Endothelial cell of umbilical vein (primary cell): ENCODE data around the gene RAB39A. TPM values are rescaled to one million over a fixed set of nuclear protein-coding genes. Genes with fewer than 3 reads are reported as not detected.

ENCODE experiments used
- BruUV-seq: library from RNA; stranded (reverse); fragments of 400-500 nt; replicated peaks from 2 replicates; lab custom pipeline; 2021; lab: Mats Ljungman, UMichigan
- CTCF ChIA-PET: fragments of 300-600, 350-600 bp; sonication (Branson Sonifier 250); formaldehyde crosslinking; loops from one replicate; lab custom pipeline; 2021; ENCODE audit warnings: antibody characterized with exemption, inconsistent platforms; lab: Charles Lee
- POLR2A ChIA-PET: fragments of 300-600, 350-600 bp; sonication (Branson Sonifier 250); formaldehyde crosslinking; loops from one replicate; lab custom pipeline; 2021; ENCODE audit warnings: antibody characterized with exemption, inconsistent platforms; lab: Charles Lee
- DNase-seq: peaks from one replicate; pipeline ENCODE4 v3.0.0-alpha.2; 2011; ENCODE audit warnings: low read depth, low spot score
- FAIRE-seq: peaks from 2 replicates; lab custom pipeline; 2011; peaks lifted over from hg19 to GRCh38; lab: Jason Lieb, UNC
- H2AFZ ChIP-seq: 2 replicates; pipeline ENCODE4 v1.6.0; 2012; ENCODE audit warnings: low read depth, low read length, control low read depth, inconsistent platforms
- H3K27ac ChIP-seq: 2 replicates; pipeline ENCODE4 v1.5.1; 2011; ENCODE audit warnings: low read depth, mild to moderate bottlenecking, control low read depth, low read length, moderate library complexity; ENCODE audit not compliant: insufficient read depth
- H3K27me3 ChIP-seq, 2 experiments: 2 replicates each; pipeline versions ENCODE4 v1.6.0 to v1.6.1; 2011; ENCODE audit warnings: low read length in 2 of 2, mixed read lengths in 1 of 2; ENCODE audit not compliant: control insufficient read depth in 2 of 2, insufficient read depth in 2 of 2
- H3K36me3 ChIP-seq, 2 experiments: 2 replicates in 1 of 2; 3 replicates in 1 of 2; pipeline ENCODE4 v1.5.1; 2011; ENCODE audit warnings: low read length in 2 of 2, mild to moderate bottlenecking in 1 of 2, moderate library complexity in 1 of 2; ENCODE audit not compliant: control insufficient read depth in 2 of 2, insufficient read depth in 2 of 2; ENCODE audit errors: extremely low read depth in 1 of 2
- H3K4me1 ChIP-seq: 3 replicates; pipeline ENCODE4 v1.5.1; 2011; ENCODE audit warnings: mild to moderate bottlenecking, low read length; ENCODE audit not compliant: control insufficient read depth, insufficient read depth; ENCODE audit errors: extremely low read depth
- H3K4me2 ChIP-seq: 2 replicates; pipeline ENCODE4 v1.6.1; 2011; ENCODE audit warnings: low read length, control low read depth, mixed read lengths; ENCODE audit not compliant: insufficient read depth
- H3K4me3 ChIP-seq, 3 experiments: fragments of 200-600 bp in 1 of 3; sonication (generic), shearing (Covaris generic) in 1 of 3; replicated peaks in 1 of 3; 2 replicates each; pipeline ENCODE4 v1.5.1; 2011 to 2016; ENCODE audit warnings: control low read depth in 3 of 3, low read length in 3 of 3, mild to moderate bottlenecking in 2 of 3, inconsistent platforms in 1 of 3, low read depth in 1 of 3, moderate library complexity in 1 of 3; ENCODE audit not compliant: insufficient read depth in 1 of 3
- H3K79me2 ChIP-seq: 2 replicates; pipeline ENCODE4 v1.6.0; 2012; ENCODE audit warnings: low read length, inconsistent platforms; ENCODE audit not compliant: control insufficient read depth, insufficient read depth
- H3K9ac ChIP-seq: replicated peaks from 2 replicates; pipeline ENCODE3; 2011; ENCODE audit warnings: low read length, control low read depth; ENCODE audit not compliant: insufficient read depth; ENCODE audit errors: extremely low read depth
- H3K9me1 ChIP-seq: replicated peaks from 3 replicates; pipeline ENCODE4 v1.6.0; 2011; ENCODE audit warnings: mild to moderate bottlenecking, low read length; ENCODE audit not compliant: control insufficient read depth, insufficient read depth; ENCODE audit errors: extremely low read depth
- H3K9me3 ChIP-seq: replicated peaks from 2 replicates; pipeline ENCODE4 v1.5.1; 2012; ENCODE audit warnings: low read length, inconsistent platforms; ENCODE audit not compliant: control insufficient read depth, insufficient read depth
- H4K20me1 ChIP-seq: replicated peaks from 2 replicates; pipeline ENCODE3; 2011; ENCODE audit warnings: mild to moderate bottlenecking, low read length; ENCODE audit not compliant: control insufficient read depth, insufficient read depth; ENCODE audit errors: extremely low read depth
- EZH2 ChIP-seq: IDR thresholded peaks from 2 replicates; pipeline ENCODE4 v1.6.1; 2012; ENCODE audit warnings: borderline replicate concordance, low read depth, mild to moderate bottlenecking, moderate library complexity, low read length, inconsistent platforms; ENCODE audit not compliant: severe bottlenecking
- FOS ChIP-seq: IDR thresholded peaks from 2 replicates; pipeline ENCODE4 v1.6.1; 2011; ENCODE audit warnings: mild to moderate bottlenecking, low read length, moderate library complexity, borderline replicate concordance; ENCODE audit not compliant: insufficient read depth
- GATA2 ChIP-seq: IDR thresholded peaks from 2 replicates; pipeline ENCODE4 v1.7.0; 2011; ENCODE audit warnings: low read depth, mild to moderate bottlenecking, moderate library complexity, mixed read lengths, low read length; ENCODE audit not compliant: insufficient read length, insufficient read depth
- JUN ChIP-seq: IDR thresholded peaks from 2 replicates; pipeline ENCODE4 v1.6.1; 2011; ENCODE audit warnings: borderline replicate concordance, low read depth; ENCODE audit not compliant: insufficient read length, insufficient read depth
- MAX ChIP-seq: IDR thresholded peaks from 2 replicates; pipeline ENCODE4 v1.6.1; 2011; ENCODE audit not compliant: insufficient read depth, insufficient read length
- MYC ChIP-seq: IDR thresholded peaks from one replicate; pipeline ENCODE4 v1.6.1; 2011; ENCODE audit warnings: mild to moderate bottlenecking, low read depth, low read length
- POLR2A ChIP-seq: IDR thresholded peaks from 2 replicates; pipeline ENCODE4 v1.6.1; 2012; ENCODE audit warnings: low read depth, mild to moderate bottlenecking, control low read depth, low read length
- POLR2AphosphoS5 ChIP-seq: IDR thresholded peaks from 2 replicates; pipeline ENCODE4 v1.6.1; 2012; ENCODE audit warnings: low read depth, mild to moderate bottlenecking, control low read depth, low read length, moderate library complexity; ENCODE audit not compliant: insufficient read depth
- dilution Hi-C: fragments of 300-500 bp; cut with MboI; formaldehyde crosslinking; loops from one replicate; pipeline ENCODE4 v1.15.0; 2019; ENCODE audit warnings: low sequenced_read_pairs; ENCODE audit not compliant: extremely low pct_ligation_motif_present
- intact Hi-C: fragments of 100-400 bp; cut with micrococcal nuclease; formaldehyde crosslinking; loops from one replicate; pipeline ENCODE4 v1.10.0; 2022
- polyA plus RNA-seq, 4 experiments: library from polyadenylated mRNA; depleted of rRNA in 3 of 4; stranded (reverse) in 3 of 4; unstranded in 1 of 4; fragments of >200 nt; gene quantifications; 2 replicates each; pipeline versions ENCODE4 v1.2.1 to v1.2.3, GENCODE V29; 2011 to 2012; ENCODE audit warnings: missing spikeins in 1 of 4
- total RNA-seq: library from RNA; stranded (reverse); gene quantifications from 2 replicates; pipeline ENCODE4 v1.2.3, GENCODE V29; 2021
- TF ChIP-seq, protein P1 (sequence below), 2 donors: IDR thresholded peaks; 1 replicate in 1 of 2; 2 replicates in 1 of 2; pipeline ENCODE4 v1.5.1; 2011; ENCODE audit warnings: low read length in 2 of 2, mild to moderate bottlenecking in 2 of 2, moderate library complexity in 2 of 2, control low read depth in 1 of 2, inconsistent platforms in 1 of 2, low read depth in 1 of 2; ENCODE audit not compliant: insufficient read depth in 1 of 2; ENCODE audit errors: extremely low read depth in 1 of 2

RAB39A gene
- total and polyA plus RNA-seq, 2 donors (not counting 3 experiments of a cell fraction or from before 2014, with no cell fraction given), result not detected

DNA sequence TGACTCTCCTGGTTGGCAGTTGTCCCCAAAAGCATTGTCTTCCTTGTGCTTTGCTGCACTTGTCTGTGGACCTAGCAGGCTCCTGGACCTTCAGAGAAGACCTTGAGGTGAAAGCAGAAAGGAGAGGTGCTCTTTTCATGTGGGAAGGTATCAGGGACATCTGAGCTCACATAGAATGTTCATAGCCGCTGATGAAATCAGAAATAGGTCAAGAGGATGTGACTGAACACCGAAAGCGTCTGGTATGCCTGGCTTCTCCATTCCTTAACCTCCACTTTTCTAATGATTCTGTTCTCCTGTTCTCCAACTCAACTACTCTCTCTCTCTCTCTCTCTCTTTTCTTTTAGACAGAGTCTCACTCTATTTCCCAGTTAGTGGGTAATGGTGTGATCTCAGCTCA is 74.2 kb downstream of the RAB39A start:
- H3K4me1 ChIP-seq, result no peaks in the 10 kb centered on the region
- BruUV-seq, result no TSS peak
- CTCF ChIA-PET, result interaction anchor here (1.2 kb wide), 1 partner anchor 9 kb away, joined by 3 read pairs; no protein-coding TSS in a partner anchor
- no peaks in the 10 kb centered on the region for H4K20me1 ChIP-seq
- no peak overlapping the region for H3K4me2 ChIP-seq
- H3K27ac ChIP-seq, result no peak overlapping the region
- no peaks in the 10 kb centered on the region for H3K36me3 ChIP-seq
- H3K9me3 ChIP-seq, result no peaks in the 10 kb centered on the region
- POLR2A ChIA-PET, result no interaction called here
- no peak for FAIRE-seq
- H3K27me3 ChIP-seq, result peaks cover 0 to 2% of the 10 kb centered on the region in 2 experiments
- no peak for DNase-seq
- TF ChIP-seq POLR2AphosphoS5, result no peak
- no peak for TF ChIP-seq MAX
- no peak for TF ChIP-seq MYC
- TF ChIP-seq GATA2, result no peak
- TF ChIP-seq JUN, result no peak
- TF ChIP-seq EZH2, result no peak
- TF ChIP-seq, protein P1, sequence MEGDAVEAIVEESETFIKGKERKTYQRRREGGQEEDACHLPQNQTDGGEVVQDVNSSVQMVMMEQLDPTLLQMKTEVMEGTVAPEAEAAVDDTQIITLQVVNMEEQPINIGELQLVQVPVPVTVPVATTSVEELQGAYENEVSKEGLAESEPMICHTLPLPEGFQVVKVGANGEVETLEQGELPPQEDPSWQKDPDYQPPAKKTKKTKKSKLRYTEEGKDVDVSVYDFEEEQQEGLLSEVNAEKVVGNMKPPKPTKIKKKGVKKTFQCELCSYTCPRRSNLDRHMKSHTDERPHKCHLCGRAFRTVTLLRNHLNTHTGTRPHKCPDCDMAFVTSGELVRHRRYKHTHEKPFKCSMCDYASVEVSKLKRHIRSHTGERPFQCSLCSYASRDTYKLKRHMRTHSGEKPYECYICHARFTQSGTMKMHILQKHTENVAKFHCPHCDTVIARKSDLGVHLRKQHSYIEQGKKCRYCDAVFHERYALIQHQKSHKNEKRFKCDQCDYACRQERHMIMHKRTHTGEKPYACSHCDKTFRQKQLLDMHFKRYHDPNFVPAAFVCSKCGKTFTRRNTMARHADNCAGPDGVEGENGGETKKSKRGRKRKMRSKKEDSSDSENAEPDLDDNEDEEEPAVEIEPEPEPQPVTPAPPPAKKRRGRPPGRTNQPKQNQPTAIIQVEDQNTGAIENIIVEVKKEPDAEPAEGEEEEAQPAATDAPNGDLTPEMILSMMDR (IDR thresholded peaks at IDR 0.05; ENCODE audit: extremely low read depth in 1 of 2, insufficient read depth in 1 of 2, low read depth in 1 of 2, low read length in 2 of 2), result no peak
- TF ChIP-seq POLR2A, result no peak
- TF ChIP-seq FOS, result no peak
- no peaks in the 10 kb centered on the region for H3K9me1 ChIP-seq
- intact Hi-C loops (loop anchor here (10.0 kb wide), 1 partner anchor 438 kb away; the partner anchor contains the start of gene ALKBH8), dilution Hi-C loops (no loop called here)
- H3K9ac ChIP-seq, result no peak overlapping the region
- H3K79me2 ChIP-seq, result no peaks in the 10 kb centered on the region
- no peak overlapping the region for H3K4me3 ChIP-seq
- H2AFZ ChIP-seq, result no peak overlapping the region
